CD4-positive, alpha-beta T cell treated with Interleukin-17A for 1 hour (primary cell): Measurements from ENCODE around the gene ZNF511.
"Not testable (repeated sequence)": the region's sequence is repeated elsewhere in the genome, so short reads cannot be mapped to it uniquely, and the experiment has no call there.

Source experiments
- DNase-seq: peaks from one replicate; pipeline ENCODE4 v3.0.0-alpha.2; 2020

ZNF511 gene, protein sequence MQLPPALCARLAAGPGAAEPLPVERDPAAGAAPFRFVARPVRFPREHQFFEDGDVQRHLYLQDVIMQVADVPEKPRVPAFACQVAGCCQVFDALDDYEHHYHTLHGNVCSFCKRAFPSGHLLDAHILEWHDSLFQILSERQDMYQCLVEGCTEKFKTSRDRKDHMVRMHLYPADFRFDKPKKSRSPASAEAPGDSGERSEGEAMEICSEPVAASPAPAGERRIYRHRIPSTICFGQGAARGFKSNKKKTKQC

GRCh38 chr10:133308421-133309099 lies at the start of gene ZNF511, which contains the start of gene TUBGCP2:
TSS of gene ZNF511 (plus strand) at chr10:133308914. CDS start at chr10:133308944, 30 bp downstream.
TSS of gene TUBGCP2 (minus strand) at chr10:133308872. CDS start at chr10:133302941, 5,931 bp downstream.
- DNase-seq = peak; percentile 93

DNA sequence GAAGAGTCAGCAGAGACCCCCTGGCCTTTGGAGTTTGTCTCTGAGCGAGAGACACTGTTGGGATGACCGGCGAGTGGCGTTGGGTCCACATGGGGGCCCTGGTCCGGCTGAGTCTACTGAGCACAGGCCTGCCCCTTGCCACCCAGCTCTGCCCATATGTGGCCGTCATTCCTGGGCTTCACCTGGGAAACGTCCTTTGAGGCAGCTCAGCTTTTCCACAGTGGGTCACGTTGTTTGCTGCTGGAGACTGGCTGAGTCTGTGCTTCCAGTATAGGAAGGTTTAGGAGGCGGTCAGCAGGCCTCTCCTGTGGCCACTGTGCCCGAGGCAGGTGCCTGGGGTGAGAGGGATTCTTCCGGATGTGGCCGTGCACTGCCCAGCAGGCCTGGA lies 49.1 kb upstream of the ZNF511 start:
- DNase-seq = no peak

GRCh38 chr10:133260895-133261725 lies 47.6 kb upstream of the ZNF511 start:
- peak; percentile 70 for DNase-seq

DNA sequence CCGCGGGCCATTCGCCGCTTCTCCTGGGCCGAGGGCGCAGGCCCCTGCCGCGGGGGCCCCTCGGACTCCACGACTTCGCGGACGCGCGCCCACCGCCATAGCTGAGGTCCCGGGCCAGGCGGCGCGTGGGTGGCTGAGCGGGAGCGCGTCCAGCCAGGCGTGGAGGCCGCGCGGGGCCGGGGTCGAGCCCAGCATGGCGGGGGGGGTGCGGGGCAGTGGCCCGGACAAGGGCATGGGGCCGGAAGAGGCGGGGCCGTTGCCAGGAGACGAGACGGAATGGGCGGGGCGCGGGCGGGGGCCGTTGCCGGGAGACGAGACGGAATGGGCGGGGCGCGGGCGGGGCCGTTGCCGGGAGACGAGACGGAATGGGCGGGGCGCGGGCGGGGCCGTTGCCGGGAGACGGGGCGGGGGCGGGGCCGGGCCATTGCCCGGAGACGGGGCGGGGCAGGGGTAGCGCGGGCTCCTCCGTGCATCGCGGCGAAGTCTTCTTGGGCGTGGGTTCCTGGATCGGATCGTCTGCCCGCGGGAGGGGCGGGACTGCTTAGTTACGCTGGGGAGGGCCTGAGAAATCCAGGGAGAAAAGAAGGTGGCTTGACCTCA lies 46.9 kb upstream of the ZNF511 start:
- DNase-seq = peak; percentile 90

GRCh38 chr10:133262696-133263095 lies 46.0 kb upstream of the ZNF511 start:
- DNase-seq = no peak

- no peak for DNase-seq
Observed at GRCh38 chr10:133263674-133264073, 45.0 kb upstream of the ZNF511 start.

GRCh38 chr10:133264461-133264860 lies 44.3 kb upstream of the ZNF511 start:
- peak; percentile 61 for DNase-seq

GRCh38 chr10:133265052-133265451 lies 43.7 kb upstream of the ZNF511 start:
- DNase-seq = not testable (repeated sequence)

DNA sequence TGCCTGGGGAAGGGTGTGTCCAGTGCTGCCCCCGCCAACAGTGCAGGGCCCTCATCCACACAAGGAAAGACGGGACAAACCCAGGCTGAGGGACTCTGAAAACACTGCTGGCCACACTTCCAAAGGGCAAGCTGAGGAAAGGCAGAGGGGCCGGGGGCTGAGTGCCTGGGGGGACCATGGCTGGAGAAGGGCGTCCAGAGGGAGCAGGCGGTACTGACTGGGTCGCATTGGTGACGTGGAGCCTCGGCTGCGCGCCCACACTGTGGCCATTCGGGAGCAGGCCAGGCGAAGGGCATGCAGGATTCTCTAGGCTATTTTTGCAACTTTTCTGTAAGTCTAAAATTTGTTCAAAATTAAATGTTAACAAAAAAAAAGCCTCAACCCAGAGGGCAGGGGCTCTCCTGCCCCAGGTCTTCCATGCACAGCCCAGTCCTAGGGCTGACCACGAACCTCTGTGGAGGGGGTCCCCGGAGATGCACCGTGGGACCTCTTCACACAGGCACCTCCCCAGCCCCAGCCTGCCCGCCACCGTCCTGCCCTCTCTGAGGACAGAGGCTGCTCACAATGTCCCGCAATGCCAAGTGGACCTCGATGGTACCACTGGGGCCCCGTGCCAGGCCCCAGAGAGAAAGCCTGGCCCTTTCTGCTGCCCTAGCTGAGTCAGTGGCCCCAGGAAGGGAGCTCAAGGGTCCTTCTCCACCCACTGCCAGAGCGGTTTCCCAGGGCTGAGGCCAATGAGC lies 42.5 kb upstream of the ZNF511 start:
- DNase-seq = no peak

DNA sequence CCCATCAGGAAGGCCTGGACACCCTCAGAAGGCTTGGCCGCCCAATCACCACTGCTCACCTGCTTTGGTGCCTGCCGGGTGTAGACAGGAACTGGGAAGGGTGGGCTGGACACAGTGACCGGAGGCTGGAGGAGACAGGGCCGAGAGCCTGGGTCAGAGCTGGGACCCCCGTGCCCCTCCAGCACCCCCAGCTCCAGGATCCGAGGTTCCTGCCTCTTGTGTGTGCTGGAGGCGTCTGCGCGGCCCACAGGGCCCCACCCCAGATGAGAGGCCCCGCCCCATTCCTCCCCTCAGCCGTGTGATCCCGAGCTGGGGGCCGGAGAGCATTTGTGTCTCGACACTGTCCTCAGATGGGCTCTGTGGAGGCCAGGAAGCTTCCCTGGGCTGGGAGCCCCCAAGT lies 41.4 kb upstream of the ZNF511 start:
- DNase-seq = no peak

- DNase-seq = no peak
Observed at GRCh38 chr10:133267829-133268228, 40.9 kb upstream of the ZNF511 start.

DNA sequence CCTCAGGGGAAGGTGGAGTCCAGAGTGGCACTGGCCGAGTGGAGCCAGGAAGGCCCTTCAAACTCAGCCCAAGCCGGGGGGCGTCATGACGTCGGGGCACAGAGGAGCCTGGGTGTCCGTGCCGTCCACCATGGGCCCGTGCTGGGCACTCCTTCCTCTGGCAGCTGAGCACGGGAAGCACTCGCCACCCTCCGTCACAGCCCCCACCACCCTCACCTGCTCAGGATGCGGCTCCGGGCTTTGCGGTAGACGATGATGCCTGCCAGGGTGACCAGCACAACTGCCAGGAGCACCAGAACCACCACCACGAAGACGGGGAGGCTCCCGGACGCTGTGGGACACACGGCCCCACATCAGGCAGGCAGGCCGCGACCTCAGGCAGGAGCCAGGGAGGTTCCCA lies 40.2 kb upstream of the ZNF511 start:
- DNase-seq = no peak

DNA sequence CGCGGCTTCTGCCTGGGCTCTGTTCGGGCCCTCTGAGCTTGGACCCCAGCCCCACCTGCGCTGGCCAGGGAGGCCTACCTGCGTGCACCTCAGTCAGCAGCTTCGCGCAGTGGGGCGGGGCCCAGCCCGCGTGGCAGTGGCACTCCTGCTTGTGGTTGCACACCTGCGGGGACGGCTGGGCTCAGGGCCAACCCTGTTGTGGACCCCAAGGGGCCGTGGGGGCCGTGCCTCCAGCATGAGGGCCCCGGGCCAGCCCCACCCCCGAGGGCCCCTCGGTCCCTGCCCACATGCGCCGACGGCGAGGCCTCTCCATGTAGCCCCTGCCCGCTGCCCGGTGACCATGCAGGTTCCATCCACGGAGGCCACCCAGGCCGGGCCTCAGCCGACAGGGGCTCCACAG lies 39.3 kb upstream of the ZNF511 start:
- DNase-seq = no peak

- DNase-seq = no peak
Observed at GRCh38 chr10:133270204-133270603, 38.5 kb upstream of the ZNF511 start.

GRCh38 chr10:133270773-133271297 lies 37.9 kb upstream of the ZNF511 start:
- DNase-seq = no peak

DNA sequence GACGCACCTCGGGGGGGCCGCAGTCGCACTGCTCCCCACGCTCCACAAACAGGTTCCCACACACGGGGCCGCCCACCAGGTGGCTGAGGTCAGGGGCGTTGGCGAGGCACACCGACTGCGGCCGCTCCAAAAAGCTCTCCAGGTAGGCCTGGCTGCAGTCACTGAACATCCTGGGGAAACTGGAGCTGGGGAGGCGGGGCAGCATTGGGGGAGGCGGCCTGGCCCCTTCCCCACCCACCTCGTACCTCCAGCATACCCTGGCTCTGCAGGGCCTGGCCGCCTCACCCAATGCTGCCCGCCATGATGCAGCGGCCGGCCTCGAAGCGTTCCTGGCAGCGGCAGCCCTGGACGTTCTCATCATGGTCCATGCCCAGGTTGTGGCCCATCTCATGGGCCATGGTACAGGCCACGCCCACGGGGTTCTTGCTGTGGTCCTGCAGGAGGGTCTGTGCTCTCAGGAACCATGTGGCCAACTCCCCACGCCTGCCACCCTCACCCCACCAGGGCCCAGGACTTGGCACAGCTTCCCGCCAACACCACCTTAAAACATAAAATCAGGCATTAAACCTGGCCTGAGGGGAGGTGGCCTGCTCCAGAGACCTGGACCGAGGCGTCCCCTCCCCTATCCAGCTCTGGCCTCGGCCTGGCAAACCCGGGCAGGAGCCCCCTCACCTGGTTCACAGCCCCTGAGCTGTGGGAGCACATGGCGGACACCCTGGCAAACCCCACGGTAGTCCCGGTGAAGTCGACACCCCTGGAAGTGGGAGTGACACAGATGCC lies 37.0 kb upstream of the ZNF511 start:
- no peak for DNase-seq

GRCh38 chr10:133272301-133272963 lies 36.3 kb upstream of the ZNF511 start:
- no peak for DNase-seq

DNA sequence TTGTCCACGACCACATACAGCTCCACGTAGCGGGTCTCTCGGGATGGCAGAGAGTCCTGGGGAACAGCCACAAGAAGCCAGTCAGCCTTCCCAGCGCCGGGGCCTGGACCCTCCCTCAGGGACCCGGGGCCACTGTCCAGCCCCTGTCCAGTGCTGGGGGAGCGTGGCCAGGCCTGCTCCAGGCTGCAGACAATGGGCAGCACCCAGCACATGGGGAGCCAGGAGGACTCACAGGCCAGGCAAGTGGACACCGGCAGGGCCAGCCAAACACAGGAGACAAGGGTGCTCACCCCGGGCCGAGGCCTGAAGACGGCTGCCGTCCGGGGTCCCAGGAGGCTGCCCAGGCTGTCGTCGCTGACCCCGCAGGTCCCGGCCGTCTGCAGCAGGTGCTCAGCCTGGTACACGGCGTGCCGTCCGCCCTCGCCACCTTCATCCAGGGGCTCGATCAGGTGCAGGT lies 35.7 kb upstream of the ZNF511 start:
- DNase-seq = no peak

- no peak for DNase-seq
Observed at GRCh38 chr10:133273534-133274143, 35.1 kb upstream of the ZNF511 start.
